IMR-90 (cell line): ENCODE results near the gene CDHR2.

ENCODE experiments used
- BHLHE40 ChIP-seq: fragments of 150-350 bp; IDR thresholded peaks from 2 replicates; pipeline ENCODE4 v1.6.1; 2016; ENCODE audit warnings: mild to moderate bottlenecking, low read depth, low read length
- CEBPB ChIP-seq: IDR thresholded peaks from 2 replicates; pipeline ENCODE4 v1.6.1; 2012; ENCODE audit warnings: low read depth, low read length, improper control_type of control experiment
- CTCF ChIP-seq: conservative IDR thresholded peaks from 2 replicates; pipeline ENCODE4 v1.5.1; 2012; ENCODE audit warnings: mild to moderate bottlenecking, low read depth, low read length, improper control_type of control experiment
- FOS ChIP-seq: fragments of 150-350 bp; IDR thresholded peaks from 2 replicates; pipeline ENCODE4 v1.6.1; 2016; ENCODE audit warnings: low read depth, low read length
- MAZ ChIP-seq: IDR thresholded peaks from 2 replicates; pipeline ENCODE4 v1.6.1; 2012; ENCODE audit warnings: low read depth, mild to moderate bottlenecking, low read length, improper control_type of control experiment, moderate library complexity, borderline replicate concordance
- MXI1 ChIP-seq: IDR thresholded peaks from 2 replicates; pipeline ENCODE4 v1.6.1; 2012; ENCODE audit warnings: low read depth, mild to moderate bottlenecking, low read length, moderate library complexity, borderline replicate concordance
- POLR2A ChIP-seq: IDR thresholded peaks from 2 replicates; pipeline ENCODE4 v1.6.1; 2012; ENCODE audit warnings: mild to moderate bottlenecking, low read depth, low read length
- RAD21 ChIP-seq: IDR thresholded peaks from 2 replicates; pipeline ENCODE4 v1.6.1; 2012; ENCODE audit warnings: low read length, improper control_type of control experiment
- RFX5 ChIP-seq: IDR thresholded peaks from 2 replicates; pipeline ENCODE4 v1.8.0; 2012; ENCODE audit warnings: low read depth, mild to moderate bottlenecking, low read length, moderate library complexity
- SMC3 ChIP-seq: fragments of 150-350 bp; IDR thresholded peaks from 2 replicates; pipeline ENCODE4 v1.6.1; 2016; ENCODE audit warnings: low read depth, mild to moderate bottlenecking, antibody characterized with exemption, low read length, moderate library complexity

- TF ChIP-seq BHLHE40 (no peak), POLR2A (no peak), MXI1 (no peak), CTCF (no peak), RAD21 (no peak), RFX5 (no peak), MAZ (no peak), CEBPB (no peak), FOS (no peak), SMC3 (no peak)
Observed at GRCh38 chr5:176521286-176521685, 27.9 kb upstream of the CDHR2 start.
